Uterus (tissue), 4 donors: ENCODE measurements around the gene PRTFDC1. TPM values are rescaled to one million over a fixed set of nuclear protein-coding genes. Genes with fewer than 3 reads are reported as not detected.

Experiments used
- DNase-seq, 2 donors: peaks; one replicate each; pipeline ENCODE4 v3.0.0-alpha.2; 2019 to 2020
- H3K27ac ChIP-seq, 2 donors: fragments of 200-600 bp; sonication (generic); 1 replicate in 1 of 2; 2 replicates in 1 of 2; pipeline ENCODE4 v1.5.1; 2016 to 2018
- H3K27me3 ChIP-seq, 2 donors: fragments of 200-600 bp; sonication (generic); one replicate each; pipeline ENCODE4 v1.5.1; 2018 to 2019; ENCODE audit warnings: control low read depth in 1 of 2
- H3K36me3 ChIP-seq, 2 donors: fragments of 200-600 bp; sonication (generic); one replicate each; pipeline ENCODE4 v1.5.1; 2019; ENCODE audit warnings: control low read depth in 1 of 2
- H3K4me1 ChIP-seq, 2 donors: fragments of 200-600 bp; sonication (generic); one replicate each; pipeline ENCODE4 v1.5.1; 2018 to 2019; ENCODE audit warnings: control low read depth in 1 of 2
- H3K4me3 ChIP-seq, 2 donors: fragments of 200-600 bp; sonication (generic); 1 replicate in 1 of 2; 2 replicates in 1 of 2; pipeline ENCODE4 v1.5.1; 2018 to 2019; ENCODE audit warnings: mild to moderate bottlenecking in 1 of 2
- H3K9me3 ChIP-seq, 2 donors: fragments of 200-600 bp; sonication (generic); one replicate each; pipeline ENCODE4 v1.5.1; 2019; ENCODE audit warnings: control low read depth in 1 of 2
- CTCF ChIP-seq, 4 experiments: fragments of 200-600 bp in 2 of 4; fragments of 450-650 bp in 2 of 4; sonication (generic) in 2 of 4; IDR thresholded peaks; one replicate each; pipeline ENCODE4 v1.5.1; 2016 to 2019; ENCODE audit warnings: antibody characterized with exemption in 4 of 4, mild to moderate bottlenecking in 2 of 4, moderate library complexity in 1 of 4
- POLR2A ChIP-seq, 2 donors: fragments of 450-650 bp; IDR thresholded peaks; one replicate each; pipeline ENCODE4 v1.6.1; 2016; ENCODE audit warnings: antibody characterized with exemption in 2 of 2, mild to moderate bottlenecking in 1 of 2, moderate library complexity in 1 of 2
- intact Hi-C: fragments of 100-400 bp; cut with DNase I; formaldehyde crosslinking; loops from one replicate; pipeline ENCODE4 v1.15.1; 2023; ENCODE audit warnings: low total_unique reads
- small RNA-seq: library from RNA; depleted of rRNA; stranded (forward); fragments of <200 nt; gene quantifications from one replicate; pipeline ENCODE3, GENCODE V24; 2016
- total RNA-seq, 4 donors: library from RNA; depleted of rRNA in 3 of 4; stranded (reverse); fragments of >200 nt in 3 of 4; gene quantifications; one replicate each; pipeline versions ENCODE4 v1.1.0 to v1.2.4, GENCODE V29; 2014 to 2023
- donor health status: DM: yes; HTN: yes; CAD: no.

PRTFDC1 gene
- total RNA-seq, 4 donors from 2014 or later, result 1.3 to 38.7 (median 20.3) TPM

- Histone ChIP-seq H3K9me3 (no peaks in the 10 kb centered on the region), H3K27ac (no peak overlapping the region), H3K36me3 (no peaks in the 10 kb centered on the region), H3K4me3 (no peak overlapping the region), H3K4me1 (no peaks in the 10 kb centered on the region), H3K27me3 (no peaks in the 10 kb centered on the region)
- intact Hi-C loops, result no loop called here
- no peak for TF ChIP-seq POLR2A (IDR thresholded peaks at IDR 0.05)
- TF ChIP-seq CTCF (IDR thresholded peaks at IDR 0.05), result no peak
- DNase-seq, result no peak
Measured at GRCh38 chr10:24802378-24802777, 150.0 kb downstream of the PRTFDC1 start.

- DNase-seq, result no peak
- intact Hi-C loops, result no loop called here
Measured at GRCh38 chr10:24800861-24801260, 151.5 kb downstream of the PRTFDC1 start.

More at GRCh38 chr10:24800861-24801260, 151.5 kb downstream of the PRTFDC1 start:
- Histone ChIP-seq H3K4me3 (no peak overlapping the region), H3K4me1 (no peaks in the 10 kb centered on the region), H3K9me3 (no peaks in the 10 kb centered on the region), H3K27me3 (no peaks in the 10 kb centered on the region), H3K36me3 (no peaks in the 10 kb centered on the region), H3K27ac (no peak overlapping the region)
- TF ChIP-seq CTCF (IDR thresholded peaks at IDR 0.05) (no peak), POLR2A (IDR thresholded peaks at IDR 0.05) (no peak)

Small RNAs within 50 kb of the gene (small RNA-seq; reads per million reads assigned to genes)
- gene AL512598.1 (not detected), gene RN7SKP241 (not detected)

Other genes starting within 250 kb of the PRTFDC1 start
- gene ARHGAP21, start 228.7 kb downstream of the PRTFDC1 start, total RNA-seq, result 100 to 1,000 TPM in 2 of 4 donors, 10 to 100 TPM in 2; 90.4 to 168 (median 124) TPM
- 1 to 10 TPM in 2 of 4 donors, under 1 TPM in 1, not detected in 1; 0.73 to 10.0 (median 2.3) TPM for gene ENKUR, start 63.6 kb upstream of the PRTFDC1 start, total RNA-seq
- 10 to 100 TPM in 1 of 4 donors, 1 to 10 TPM in 3; 1.3 to 17.2 (median 5.1) TPM for gene THNSL1, start 64.0 kb upstream of the PRTFDC1 start, total RNA-seq
- under 1 TPM in 1 of 4 donors, not detected in 3; 0.07 TPM for gene GPR158, start 222.4 kb upstream of the PRTFDC1 start, total RNA-seq